HG03342 (cell line): ENCODE results near the gene CTNNBL1.

Source experiments
- ATAC-seq: cut with Tn5 transposase; IDR thresholded peaks from one replicate; pipeline ENCODE4 v1.9.1; 2021; ENCODE audit warnings: mild to moderate bottlenecking, moderate library complexity; ENCODE audit not compliant: unreplicated experiment

Gene CTNNBL1

DNA sequence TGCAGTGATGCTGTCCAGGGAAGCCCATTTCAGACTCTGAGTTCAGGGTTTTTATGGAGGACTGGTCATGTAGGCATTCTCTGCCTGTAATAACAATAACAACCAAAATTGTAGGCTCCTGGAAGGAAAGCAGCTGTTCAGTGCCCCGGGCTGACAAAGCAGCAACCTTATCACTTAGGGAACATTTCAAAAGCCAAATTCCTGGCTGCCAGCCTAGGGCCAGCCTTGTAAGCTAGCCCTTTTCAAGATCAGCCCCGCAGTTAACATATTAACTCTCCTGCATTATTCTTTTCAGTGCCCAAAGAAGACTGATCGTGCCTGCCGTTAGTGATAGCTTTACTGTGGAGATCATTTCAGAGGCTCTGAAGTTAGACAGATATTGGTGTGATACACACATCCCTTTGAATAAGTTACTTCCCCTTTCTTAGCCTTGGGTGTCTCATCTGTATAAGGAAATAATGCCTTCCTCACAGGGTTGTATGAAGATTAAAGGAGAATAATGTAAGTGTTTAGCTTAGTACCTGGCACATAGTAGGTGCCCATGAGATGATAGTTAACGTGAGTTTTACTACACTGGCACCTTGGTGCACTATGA is 44.1 kb downstream of the CTNNBL1 start:
- no peak for ATAC-seq

DNA sequence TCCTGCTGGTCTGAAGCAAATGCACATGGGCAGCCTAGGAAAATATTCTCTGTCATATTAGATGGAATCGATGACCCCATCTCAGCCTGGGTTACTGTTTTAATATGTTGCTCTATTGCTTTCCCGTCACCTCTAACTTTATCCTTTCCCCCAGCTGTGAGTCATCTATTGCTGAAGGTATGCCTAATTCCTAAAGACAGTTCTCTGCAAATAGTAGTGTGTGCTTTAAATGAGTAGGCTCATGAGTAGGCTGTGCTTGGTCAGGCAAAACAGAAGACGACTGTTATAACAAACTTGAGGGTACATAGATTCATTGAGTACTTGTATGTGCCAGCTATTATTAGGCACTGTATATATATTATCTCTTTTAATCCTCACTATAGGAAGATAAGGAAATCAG is 47.2 kb downstream of the CTNNBL1 start:
- ATAC-seq, result no peak

DNA sequence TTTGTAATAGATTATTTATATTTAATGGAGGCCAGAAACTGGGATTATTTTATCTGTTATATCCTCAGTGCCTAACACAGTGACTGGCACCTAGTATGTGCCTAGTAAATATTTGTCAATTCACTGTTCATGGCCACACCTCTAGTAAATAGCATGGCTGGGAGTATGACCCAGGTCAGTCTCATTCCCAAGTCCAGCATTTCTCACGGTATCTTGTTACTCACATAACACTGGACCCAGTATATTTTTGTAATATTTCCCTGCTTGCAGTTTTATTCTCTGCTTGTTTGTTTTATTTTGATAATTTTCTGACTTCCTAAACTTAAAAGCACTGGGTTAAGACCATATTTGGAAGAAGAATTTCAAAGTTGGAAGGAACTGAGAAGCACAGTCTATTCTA is 47.7 kb downstream of the CTNNBL1 start:
- ATAC-seq, result no peak

DNA sequence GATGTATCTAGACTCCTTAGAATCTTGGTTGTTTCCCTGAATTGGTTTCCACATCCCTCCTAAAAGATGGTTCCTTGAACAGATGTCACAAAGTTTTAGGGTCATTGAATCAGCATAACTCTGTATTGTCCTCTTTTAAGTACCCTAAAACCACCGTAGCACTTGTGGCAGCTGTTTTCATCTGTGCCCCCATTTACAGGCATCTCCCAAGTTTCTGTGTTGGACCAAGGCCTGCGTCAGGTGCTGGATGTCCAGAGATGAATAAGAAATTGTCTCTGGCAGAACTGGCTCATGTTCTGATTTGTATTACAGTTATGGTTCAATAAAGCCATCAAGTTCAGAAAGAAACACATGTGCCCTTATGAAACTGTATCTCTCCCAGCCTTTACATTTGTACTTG is 48.3 kb downstream of the CTNNBL1 start:
- ATAC-seq, result no peak

DNA sequence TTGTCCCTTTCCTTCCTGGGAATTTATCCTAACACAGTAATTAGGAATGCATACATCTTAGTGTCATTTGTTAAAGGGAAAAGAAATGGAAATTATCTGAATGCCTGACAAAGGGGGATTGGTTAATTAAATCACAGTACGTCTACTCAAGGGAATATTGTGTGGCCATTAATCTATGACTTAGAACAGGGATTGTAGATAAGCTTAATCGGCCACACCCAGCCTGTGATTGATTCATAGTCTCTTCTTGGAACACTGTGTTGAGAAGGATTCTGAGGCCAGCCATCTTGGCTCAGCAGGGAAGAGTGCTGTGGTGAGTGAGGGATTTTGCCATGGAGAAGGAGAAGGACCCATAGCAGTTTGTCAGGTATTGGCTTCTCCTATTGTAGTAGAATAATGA is 50.5 kb downstream of the CTNNBL1 start:
- no peak for ATAC-seq

DNA sequence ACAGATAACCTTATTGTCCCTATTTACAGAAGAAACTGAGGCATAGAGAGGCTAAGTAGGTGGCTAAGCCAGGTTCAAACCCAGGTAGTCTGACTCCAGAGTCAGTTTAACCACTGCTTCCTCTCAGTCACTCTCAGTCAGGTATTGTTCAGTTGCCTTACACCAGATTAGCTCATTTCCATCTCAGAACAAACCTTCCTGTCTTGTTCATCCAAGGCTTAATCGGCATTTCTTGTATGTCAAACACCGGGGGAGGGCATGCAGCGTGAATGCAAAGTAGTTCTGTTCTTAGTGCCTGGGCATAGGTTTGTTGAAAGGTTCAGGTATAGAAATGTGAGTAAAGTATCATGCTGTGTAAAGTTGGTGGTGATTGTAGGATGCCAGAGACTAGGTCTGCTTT is 51.7 kb downstream of the CTNNBL1 start:
- ATAC-seq, result no peak

DNA sequence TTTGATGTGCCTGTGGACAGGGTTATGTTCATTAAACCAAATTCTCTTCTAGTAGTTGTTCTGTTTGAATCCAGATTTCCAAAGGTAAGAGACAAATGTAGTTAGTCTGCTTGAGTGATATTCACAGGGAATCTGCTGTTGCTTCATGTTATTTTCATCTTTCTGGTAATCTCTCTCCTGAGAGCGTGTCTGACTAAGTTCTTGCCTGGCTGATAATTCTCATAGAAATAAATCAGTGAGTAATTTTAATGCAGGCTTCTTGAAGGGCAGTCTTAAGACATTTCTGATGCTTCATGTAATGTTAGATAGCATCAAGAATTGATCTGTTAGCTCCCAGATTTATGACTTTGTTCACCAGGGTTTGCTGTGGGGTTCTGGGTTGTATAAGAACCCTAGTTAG is 54.2 kb downstream of the CTNNBL1 start:
- no peak for ATAC-seq

DNA sequence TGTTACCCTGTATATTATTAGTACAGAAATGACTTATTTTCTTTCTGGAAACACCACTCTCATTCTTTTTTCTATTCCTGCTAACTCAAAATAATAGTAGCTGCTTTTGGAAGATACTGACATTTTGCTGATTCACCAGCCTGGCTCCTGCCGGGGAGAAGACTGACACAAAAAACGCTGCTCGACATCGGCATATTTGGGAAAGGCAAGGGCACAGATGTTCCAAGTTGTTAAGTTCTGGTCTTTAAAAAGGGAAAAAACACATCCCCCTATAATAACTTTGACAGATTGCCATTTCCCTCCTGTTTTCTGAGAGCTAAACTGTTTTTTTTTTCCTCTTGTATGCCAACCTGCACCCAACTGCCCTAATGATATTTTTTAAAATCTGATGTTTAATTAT is 55.4 kb downstream of the CTNNBL1 start:
- no peak for ATAC-seq

DNA sequence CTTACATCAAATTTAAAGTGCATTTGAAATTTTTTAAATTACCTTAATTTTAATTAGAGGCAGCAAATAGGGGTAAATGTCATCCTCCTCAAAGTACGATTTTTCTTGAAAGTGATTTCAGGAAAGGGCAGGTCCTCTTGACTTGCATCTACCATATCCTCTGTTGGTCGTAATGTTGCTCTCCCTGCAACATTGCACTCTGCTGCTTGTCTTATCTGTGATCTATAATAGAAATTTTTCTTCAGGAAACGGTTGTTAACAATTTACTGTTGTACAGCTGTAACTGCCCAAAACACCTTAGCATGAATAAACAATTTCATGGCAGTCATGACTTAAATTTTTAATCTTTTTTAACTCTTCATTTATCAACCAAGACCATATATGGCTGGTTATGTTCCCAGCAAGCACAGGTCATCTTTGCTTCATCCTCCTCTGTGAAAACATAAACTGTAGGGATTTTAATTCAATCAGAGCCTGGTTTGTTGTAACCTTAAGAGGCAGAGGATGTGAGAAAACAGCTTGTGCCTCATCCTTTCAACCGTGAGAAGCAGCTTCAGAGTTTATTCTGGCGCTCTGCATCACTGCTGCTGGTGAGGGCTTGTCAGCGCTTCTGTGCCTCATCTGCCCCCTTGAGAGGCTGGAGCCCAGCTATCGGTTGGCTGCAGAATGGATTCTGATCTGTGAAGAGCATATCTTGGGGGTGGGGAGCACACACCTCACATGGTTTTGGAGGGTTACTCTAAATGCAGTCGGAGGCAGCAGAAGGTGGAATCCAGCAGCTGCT is 56.0 kb downstream of the CTNNBL1 start:
- no peak for ATAC-seq

DNA sequence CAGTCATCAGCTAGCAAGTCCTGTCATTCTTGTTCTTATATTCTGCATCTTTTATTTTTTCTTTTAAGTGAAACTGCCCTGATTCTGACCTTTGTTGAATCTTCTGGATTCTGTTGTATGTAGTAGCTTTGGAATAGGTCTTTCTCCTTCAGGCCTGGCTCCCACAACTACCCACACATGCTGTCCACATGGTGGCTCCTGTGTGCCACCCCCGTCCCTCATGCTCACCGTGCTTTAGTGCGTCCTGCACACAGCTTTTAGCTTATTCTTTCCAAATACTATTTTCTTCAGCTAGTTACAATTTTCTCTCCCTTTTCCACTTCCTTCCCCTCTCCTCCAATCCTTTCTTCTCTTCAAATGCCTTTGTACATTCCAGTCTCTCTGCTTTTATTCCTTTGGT is 61.8 kb downstream of the CTNNBL1 start:
- ATAC-seq, result no peak

DNA sequence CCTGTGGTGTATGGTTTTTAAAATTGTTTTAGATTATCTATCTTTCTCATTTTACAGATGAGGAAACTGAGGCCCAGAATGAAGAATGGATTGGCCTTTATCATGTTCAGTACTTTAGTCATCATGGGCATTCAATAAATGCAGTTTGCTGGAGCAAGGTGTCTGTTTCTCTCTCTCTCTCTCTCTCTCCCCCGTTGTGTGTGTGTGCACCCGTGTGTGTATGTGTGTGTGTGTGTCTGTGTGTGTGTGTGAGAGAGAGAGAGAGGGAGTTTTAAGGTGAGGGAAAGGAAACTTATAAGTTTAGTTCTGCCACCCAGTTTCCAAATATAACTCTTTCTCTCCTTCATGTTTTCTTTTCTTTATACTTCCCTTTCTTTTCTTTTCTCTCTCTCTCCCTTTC is 62.4 kb downstream of the CTNNBL1 start:
- no peak for ATAC-seq

DNA sequence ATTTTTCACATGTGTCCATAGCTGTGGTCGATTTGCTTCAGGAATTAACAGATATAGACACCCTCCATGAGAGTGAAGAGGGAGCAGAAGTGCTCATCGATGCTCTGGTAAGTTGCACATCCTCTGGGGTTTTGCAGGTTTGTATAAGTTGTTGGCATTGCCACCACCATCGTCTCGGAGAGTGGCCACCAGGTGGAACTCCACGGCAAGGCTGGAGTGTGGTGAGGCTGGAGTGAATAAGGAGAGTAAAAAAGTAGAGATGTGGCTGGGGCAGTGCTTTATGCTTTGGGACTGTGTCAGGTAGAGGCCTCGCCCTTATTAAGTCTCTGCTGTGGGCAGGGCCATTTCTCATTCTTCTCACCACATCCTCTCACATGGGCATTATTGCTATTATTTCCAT is 63.7 kb downstream of the CTNNBL1 start:
- no peak for ATAC-seq

DNA sequence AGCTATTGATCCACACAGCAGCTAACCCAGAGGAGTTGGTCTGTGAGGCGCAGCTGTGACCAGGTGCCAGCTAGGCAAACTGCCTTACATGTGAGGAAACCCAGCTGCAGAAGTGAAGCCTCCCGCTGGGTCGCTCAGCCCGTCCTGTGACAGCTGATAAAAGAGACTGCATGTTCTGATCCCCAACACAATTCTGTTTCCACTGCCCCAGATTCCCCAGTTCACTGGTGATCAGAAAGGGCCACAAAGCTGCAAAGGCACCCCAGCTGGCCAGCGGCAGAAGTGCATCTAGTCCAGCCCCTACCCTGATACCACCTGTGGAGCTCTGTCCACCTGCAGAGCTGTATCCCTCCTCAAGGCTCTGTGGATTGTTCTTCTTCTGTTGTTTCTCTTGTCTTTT is 64.5 kb downstream of the CTNNBL1 start:
- no peak for ATAC-seq

DNA sequence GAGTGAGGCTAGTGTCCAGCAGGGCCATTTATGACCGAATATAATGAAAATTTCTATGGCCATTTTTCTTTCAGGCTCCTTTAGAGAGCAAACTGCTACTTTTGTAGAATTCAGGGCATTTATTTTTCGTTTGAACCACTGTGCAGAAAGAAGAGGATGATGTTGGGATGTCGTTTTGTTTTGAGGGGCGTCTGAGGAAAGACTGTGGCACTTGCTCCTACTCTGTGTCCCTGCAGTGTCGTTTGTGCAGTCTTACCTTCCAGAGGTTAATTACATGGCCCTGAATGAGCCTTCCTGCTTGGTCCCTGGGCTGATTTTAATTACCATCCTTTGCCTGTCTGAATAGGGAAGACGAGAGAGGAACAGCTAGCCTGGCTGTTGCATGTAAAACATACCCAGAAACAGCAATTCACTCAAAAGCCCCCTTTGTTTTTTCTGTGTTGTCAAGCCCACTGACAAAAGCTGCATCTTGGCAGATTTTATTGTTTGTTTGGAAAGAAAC is 65.3 kb downstream of the CTNNBL1 start:
- ATAC-seq, result no peak

DNA sequence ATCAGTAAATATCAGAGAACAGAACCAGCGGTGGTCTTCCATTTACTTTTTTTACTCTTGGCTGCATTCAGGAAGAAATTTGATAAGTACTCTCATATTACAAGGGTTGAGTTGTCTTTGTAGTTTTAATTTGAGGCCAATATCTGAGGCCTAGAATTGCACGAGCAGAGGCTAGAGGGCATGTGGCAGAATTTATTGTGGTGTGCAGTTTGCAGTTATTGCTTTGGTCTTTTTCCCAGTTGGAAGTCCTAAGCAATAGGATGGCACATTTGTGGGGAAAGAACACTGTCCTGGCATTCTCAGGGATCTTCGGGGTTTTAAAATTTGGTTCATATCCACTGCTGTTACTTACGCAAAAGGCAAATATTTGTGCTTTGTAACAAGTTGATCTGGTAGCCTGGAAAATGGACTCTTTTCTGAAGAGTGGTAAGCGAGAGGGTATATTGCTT is 66.0 kb downstream of the CTNNBL1 start:
- ATAC-seq, result no peak

DNA sequence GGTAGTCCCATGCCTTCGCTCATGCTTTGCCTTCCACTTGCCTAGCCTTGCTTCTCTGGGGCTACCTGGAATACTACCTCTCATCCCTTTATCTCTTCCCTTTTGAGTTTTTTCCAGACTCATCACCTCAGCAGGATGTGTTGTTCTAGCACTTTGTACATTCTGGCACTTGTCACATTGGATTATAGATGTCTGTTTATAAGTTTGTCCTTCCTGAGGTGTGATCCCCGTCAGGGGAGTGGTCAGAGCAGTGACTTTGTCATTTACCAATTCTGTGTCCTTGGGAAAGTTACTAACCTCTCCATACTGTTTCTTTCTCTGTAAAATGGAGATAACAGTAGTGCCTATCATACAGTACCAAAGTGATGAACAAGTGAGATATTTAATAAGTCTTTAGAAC is 66.5 kb downstream of the CTNNBL1 start:
- no peak for ATAC-seq

DNA sequence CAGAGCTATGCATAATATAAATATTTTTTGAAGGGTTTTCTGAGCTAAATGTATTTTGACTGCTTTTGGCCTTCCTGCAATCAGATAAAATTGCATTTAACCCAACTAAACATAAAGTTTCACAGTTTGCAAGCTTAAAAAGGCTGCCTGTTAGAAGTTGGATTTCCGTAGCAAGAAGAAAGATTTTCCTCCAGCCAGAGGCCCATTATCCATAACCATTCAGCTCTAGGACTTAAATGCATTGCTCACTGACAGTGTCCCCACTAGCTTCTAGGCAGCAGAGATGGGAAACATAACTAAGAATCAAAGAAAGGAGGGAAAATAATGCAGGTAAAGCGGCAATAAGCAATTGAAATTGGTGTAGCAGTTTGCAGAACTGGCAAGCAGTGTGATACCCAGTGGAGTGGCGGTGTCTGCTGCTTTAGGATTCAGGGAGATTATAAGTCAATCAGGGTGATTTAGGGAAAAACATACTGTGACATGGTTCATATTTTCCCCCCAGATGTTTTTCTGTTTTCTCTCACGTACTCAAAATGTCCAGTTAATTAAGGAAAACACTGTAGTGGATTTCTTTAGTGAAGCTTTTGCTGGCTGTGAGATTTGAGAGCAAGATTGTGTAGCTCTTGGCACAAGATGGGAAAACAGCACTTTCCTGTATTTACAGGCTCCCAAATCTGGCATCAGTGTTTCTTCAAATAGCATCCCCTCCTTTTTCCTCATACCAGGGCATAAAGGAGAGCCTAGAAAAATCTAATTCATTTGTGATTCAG is 69.1 kb downstream of the CTNNBL1 start:
- no peak for ATAC-seq

DNA sequence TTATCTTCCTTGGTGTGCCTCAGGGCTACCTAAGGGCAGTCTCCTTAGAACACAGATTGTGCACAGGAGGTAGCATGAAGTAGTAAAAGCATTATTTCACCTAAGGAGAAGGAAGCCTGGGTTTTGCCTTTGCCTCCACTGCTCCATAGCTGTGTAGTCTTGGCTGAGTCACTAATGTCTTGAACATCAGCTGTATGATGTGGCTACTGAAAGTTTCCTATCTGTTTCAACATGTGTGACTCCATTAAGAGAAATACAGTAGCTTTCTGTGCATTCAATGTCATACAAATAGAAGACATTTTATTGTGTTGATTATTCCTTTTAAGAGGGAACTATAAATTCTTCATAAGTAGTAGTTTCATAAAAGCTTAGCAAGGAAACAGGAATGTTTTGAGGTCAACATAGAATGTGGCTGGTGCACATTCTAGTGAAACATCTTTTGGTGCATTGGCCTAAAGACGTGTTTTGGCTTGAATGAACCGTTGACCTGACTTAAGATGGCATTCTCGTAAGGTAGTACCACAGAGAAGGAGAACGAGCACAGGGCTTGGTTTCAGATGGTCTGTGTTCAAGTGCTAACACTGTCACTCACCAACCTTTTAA is 70.6 kb downstream of the CTNNBL1 start:
- ATAC-seq, result no peak

DNA sequence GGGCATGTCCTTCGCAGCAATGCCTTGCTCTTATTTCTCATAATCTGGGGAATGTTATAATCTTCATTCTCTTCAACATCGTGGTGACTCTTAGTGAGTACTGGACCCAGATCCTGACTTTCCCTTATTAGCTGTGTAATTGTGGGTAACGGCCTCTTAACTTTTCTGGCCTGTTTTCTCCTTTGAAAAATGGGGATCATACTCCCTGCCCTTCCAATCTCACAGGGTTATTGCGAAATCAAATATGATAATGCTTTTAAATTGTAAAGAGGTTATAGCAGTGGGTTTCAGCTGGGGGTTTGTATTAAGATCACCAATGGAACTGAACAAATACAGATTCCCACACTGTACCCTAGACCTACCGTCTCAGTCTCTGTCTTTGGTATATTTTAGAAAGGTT is 77.1 kb downstream of the CTNNBL1 start:
- no peak for ATAC-seq

DNA sequence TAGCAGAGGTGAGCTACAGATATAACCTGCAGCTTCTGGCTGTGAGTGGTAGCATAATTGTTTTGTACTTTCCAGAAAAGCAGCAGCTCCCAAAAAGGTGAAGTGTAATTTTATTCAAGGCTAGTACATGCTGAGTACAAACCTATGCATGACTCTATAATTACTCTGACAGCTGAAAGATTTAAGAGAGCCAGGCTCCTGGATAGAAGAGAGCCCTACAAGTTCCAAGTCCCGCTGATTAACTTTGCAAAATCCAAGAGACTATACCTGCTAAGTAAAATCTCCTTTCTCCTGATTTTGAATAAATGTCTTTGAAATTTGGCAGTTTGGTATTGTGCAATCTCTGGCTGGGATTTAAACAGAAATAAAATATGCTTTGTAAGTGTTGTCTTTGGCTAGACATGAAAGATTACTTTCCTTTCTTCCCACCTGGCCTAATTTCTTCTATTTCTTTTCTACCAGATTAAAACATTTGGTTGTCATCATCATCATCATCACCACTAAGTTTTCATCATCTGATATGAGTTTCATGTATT is 79.5 kb downstream of the CTNNBL1 start:
- ATAC-seq, result no peak

DNA sequence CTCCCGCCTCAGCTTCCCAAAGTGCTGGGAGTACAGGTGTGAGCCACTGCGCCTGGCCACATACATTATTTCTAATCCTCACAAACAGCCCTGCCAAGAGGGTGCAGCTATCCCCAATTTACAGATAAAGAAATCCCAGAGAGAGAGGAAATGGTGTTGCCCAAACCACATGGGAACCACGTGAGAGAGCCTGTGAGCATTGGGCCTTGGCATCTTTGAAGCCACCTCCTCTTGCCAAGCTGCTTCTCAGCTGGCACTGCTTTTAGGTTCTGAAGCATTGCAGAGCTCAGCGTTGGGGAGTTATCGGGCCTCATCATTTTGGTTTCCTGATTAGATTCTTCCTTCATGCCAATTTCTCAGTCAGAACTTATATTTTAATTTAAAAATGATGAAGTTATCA is 80.3 kb downstream of the CTNNBL1 start:
- ATAC-seq, result no peak
